DMS53 treated with DMSO at 0.1 percent for 48 hours (cell line): ENCODE data around the gene LRRC72.

Experiments used
- DNase-seq: peaks from one replicate; lab custom pipeline; 2025; ENCODE audit not compliant: unreplicated experiment; lab: John Stamatoyannopoulos, UW

Gene LRRC72

DNA sequence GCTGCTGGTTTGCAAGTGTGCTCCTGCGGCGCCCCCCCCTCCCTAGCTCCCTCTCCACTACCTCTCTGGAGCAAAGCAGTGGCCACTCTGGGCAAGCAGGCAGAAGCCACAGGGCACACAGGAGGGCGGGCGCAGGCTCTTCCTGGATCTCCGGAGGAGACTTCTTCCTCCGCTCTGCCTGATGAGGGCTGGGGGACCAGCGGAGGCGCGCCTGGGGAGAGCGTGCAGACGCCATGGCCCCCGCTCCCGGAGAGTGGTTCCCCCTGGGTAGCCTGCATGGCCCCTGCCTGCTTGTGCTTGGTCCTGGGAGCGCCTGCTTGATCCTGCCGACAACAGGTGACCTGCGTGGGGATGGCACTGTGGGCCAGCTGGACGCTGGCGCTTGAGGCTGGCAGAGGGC, 89.9 kb downstream of the LRRC72 start:
- no peak for DNase-seq

DNA sequence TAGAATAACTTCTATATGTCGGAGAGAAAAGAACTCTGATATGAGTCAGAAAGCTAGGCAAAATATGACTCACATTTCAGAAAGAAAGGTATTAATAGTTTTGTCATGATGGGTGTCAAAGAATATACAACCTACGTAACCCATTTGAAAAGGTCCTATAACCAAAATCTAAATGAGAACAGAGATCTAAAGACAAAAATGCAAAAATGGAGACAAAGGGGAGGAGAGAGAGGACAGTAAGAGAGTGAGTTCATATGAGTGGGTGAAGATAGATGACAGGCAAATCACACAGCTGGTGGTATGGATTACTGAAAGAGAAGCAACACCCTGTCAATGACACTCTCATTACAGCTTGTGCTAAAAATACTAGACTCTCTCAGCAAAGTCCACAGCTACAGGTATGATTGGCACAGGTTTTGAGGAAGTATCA, 93.4 kb downstream of the LRRC72 start:
- no peak for DNase-seq

DNA sequence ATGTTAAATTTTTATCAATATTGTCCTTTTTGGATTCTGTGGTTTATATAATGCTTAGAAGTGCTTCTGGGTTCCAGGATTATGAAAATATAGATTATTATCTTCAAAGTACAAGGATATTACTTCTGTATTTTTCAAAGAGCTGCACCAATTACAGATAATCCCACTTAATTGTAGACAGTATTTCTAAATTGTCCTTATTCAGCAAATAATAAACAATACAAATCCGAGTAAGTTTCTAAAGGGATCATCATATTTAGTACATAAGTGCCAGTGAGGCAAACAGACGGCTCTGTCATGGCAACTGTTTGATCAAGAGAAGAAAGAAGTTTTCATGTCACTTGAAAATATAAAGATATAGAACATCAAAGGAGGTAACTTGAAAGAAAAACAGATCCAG, 99.8 kb downstream of the LRRC72 start:
- no peak for DNase-seq

DNA sequence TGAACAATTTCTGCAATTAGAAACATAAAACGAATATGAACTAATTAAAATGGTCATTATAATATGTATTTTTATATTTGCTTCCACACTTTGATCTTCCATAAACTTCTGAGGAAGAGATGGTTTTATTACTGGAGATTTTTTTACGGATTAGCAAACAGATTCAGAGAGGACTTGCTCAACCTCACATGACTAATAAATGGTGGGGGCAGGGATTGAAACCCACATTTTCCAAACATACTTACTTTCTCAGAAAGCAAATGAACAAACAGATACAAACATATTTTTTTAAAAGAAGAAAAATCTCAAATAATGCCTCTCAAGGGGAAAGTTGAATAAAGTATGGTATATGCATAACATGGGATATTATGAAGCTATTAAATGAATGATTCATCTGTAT, 100.6 kb downstream of the LRRC72 start:
- DNase-seq: no peak

DNA sequence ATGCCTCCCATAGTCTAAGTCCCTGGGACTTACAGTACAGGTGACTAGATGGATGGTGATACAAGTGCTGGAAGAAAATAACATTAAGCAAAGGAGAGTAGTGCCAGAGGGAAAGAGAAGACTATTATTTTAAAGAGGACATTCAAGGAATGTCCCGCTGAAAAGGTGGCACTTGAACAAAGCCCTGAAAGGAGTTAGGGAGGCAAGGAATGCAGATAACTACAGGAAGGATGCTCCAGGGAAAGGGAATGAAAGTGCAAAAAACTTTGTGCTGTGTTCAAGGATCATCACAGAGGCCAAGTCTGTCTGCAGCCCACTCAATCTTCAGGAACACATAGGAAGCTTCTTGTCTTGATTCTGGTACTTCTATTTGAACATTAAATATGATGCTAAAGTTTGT, 104.0 kb downstream of the LRRC72 start:
- no peak for DNase-seq
